GM12878 (cell line): ENCODE results near the gene NOL12. TPM values are rescaled to one million over a fixed set of nuclear protein-coding genes. Genes with fewer than 3 reads are reported as not detected.

Experiments
- ATAC-seq: fragments of 200-7000 bp; cut with Tn5 transposase; 3 replicates; pipeline ENCODE4 v1.9.1; 2020; ENCODE audit warnings: mild to moderate bottlenecking, moderate library complexity
- BruUV-seq: library from RNA; stranded (reverse); fragments of 400-500 nt; replicated peaks from 2 replicates; lab custom pipeline; 2021; lab: Mats Ljungman, UMichigan
- CTCF ChIA-PET: fragments of 300-600 bp; sonication (Branson Sonifier 250); formaldehyde crosslinking; extraction: SDS; loops from one replicate; lab custom pipeline; 2021; ENCODE audit warnings: inconsistent platforms; lab: Yijun Ruan, JAX
- POLR2A ChIA-PET: fragments of 350-600 bp; formaldehyde crosslinking; extraction: SDS; loops from one replicate; lab custom pipeline; 2021; ENCODE audit warnings: inconsistent platforms; lab: Charles Lee
- RAD21 ChIA-PET: fragments of 300-600 bp; sonication (Branson Sonifier 250); formaldehyde crosslinking; loops from one replicate; lab custom pipeline; 2023; ENCODE audit warnings: antibody characterized with exemption; ENCODE audit not compliant: unreplicated experiment; lab: Charles Lee
- SMC1A ChIA-PET: fragments of 300-600 bp; sonication (Branson Sonifier 250); formaldehyde crosslinking; loops from one replicate; lab custom pipeline; 2023; ENCODE audit not compliant: unreplicated experiment, uncharacterized antibody; lab: Charles Lee
- DNase-seq: peaks from one replicate; pipeline ENCODE4 v3.0.0-alpha.2; 2011; ENCODE audit warnings: low read depth, low spot score
- FAIRE-seq: peaks from 3 replicates; lab custom pipeline; 2011; peaks lifted over from hg19 to GRCh38; lab: Jason Lieb, UNC
- H2AFZ ChIP-seq: 2 replicates; pipeline ENCODE4 v1.6.0; 2011; ENCODE audit warnings: low read depth, low read length, control low read depth; ENCODE audit not compliant: control insufficient read depth
- H3K27ac ChIP-seq: 2 replicates; pipeline ENCODE4 v1.5.1; 2011; ENCODE audit warnings: control low read depth; ENCODE audit not compliant: control insufficient read depth, insufficient read depth
- H3K27me3 ChIP-seq, 2 experiments: replicated peaks in 1 of 2; 2 replicates each; pipeline versions ENCODE4 v1.6.0 to v1.6.1; 2011; ENCODE audit warnings: low read length in 1 of 2; ENCODE audit not compliant: control insufficient read depth in 2 of 2, insufficient read depth in 2 of 2
- H3K36me3 ChIP-seq, 2 experiments: 2 replicates each; pipeline ENCODE4 v1.5.1; 2011; ENCODE audit warnings: low read length in 1 of 2; ENCODE audit not compliant: control insufficient read depth in 2 of 2, insufficient read depth in 2 of 2
- H3K4me1 ChIP-seq: 2 replicates; pipeline ENCODE4 v1.6.1; 2011; ENCODE audit warnings: mild to moderate bottlenecking, low read length, moderate library complexity, mixed read lengths; ENCODE audit not compliant: control insufficient read depth, insufficient read depth
- H3K4me2 ChIP-seq: 2 replicates; pipeline ENCODE4 v1.6.0; 2011; ENCODE audit warnings: control low read depth; ENCODE audit not compliant: control insufficient read depth, insufficient read depth
- H3K4me3 ChIP-seq: fragments of 200-600 bp; sonication (generic); 2 replicates; pipeline ENCODE4 v1.5.1; 2016
- H3K79me2 ChIP-seq: 2 replicates; pipeline ENCODE4 v1.6.0; 2011; ENCODE audit warnings: low read length; ENCODE audit not compliant: control insufficient read depth, insufficient read depth
- H3K9ac ChIP-seq: 2 replicates; pipeline ENCODE4 v1.8.0; 2011; ENCODE audit warnings: low read length, control low read depth, mixed read lengths; ENCODE audit not compliant: control insufficient read depth, insufficient read depth
- H3K9me3 ChIP-seq: replicated peaks from 3 replicates; pipeline ENCODE4 v1.5.1; 2011; ENCODE audit warnings: mild to moderate bottlenecking, low read length; ENCODE audit not compliant: control insufficient read depth, insufficient read depth
- H4K20me1 ChIP-seq: 2 replicates; pipeline ENCODE4 v1.6.0; 2011; ENCODE audit not compliant: control insufficient read depth, insufficient read depth
- ASH2L ChIP-seq: fragments of 300-600, 200-600 bp; sonication (generic); IDR thresholded peaks from 2 replicates; pipeline ENCODE4 v1.6.1; 2017; ENCODE audit warnings: low read depth, mild to moderate bottlenecking, borderline replicate concordance
- ATF3 ChIP-seq: IDR thresholded peaks from 2 replicates; pipeline ENCODE4 v1.6.1; 2011; ENCODE audit warnings: low read depth, mild to moderate bottlenecking, low read length, moderate library complexity, borderline replicate concordance; ENCODE audit errors: extremely low read depth
- CREB1 ChIP-seq: IDR thresholded peaks from 2 replicates; pipeline ENCODE4 v1.6.1; 2012; ENCODE audit warnings: low read depth, mild to moderate bottlenecking, inconsistent platforms
- E2F8 ChIP-seq: fragments of 450-650 bp; IDR thresholded peaks from 2 replicates; pipeline ENCODE4 v1.6.1; 2018; ENCODE audit warnings: mild to moderate bottlenecking, low read depth, moderate library complexity; ENCODE audit not compliant: partially characterized antibody
- ELK1 ChIP-seq: IDR thresholded peaks from 2 replicates; pipeline ENCODE4 v1.6.1; 2012; ENCODE audit warnings: low read depth, low read length, improper control_type of control experiment
- EP300 ChIP-seq, 2 experiments: fragments of 150-350 bp in 1 of 2; IDR thresholded peaks; 2 replicates each; pipeline ENCODE4 v1.6.1; 2011 to 2012; ENCODE audit warnings: low read depth in 2 of 2, low read length in 2 of 2, borderline replicate concordance in 1 of 2, improper control_type of control experiment in 1 of 2, inconsistent platforms in 1 of 2; ENCODE audit not compliant: control insufficient read depth in 1 of 2
- HDGF ChIP-seq: fragments of 450-650 bp; IDR thresholded peaks from 2 replicates; pipeline ENCODE4 v1.6.1; 2016; ENCODE audit warnings: antibody characterized with exemption
- IKZF2 ChIP-seq, 2 experiments: fragments of 450-650 bp; IDR thresholded peaks; 2 replicates each; pipeline ENCODE4 v1.6.1; 2017; ENCODE audit warnings: mild to moderate bottlenecking in 2 of 2, moderate library complexity in 2 of 2
- LARP7 ChIP-seq: fragments of 450-650 bp; IDR thresholded peaks from 2 replicates; pipeline ENCODE4 v1.6.1; 2017; ENCODE audit warnings: mild to moderate bottlenecking
- NFYA ChIP-seq: IDR thresholded peaks from 2 replicates; pipeline ENCODE4 v1.6.1; 2011; ENCODE audit warnings: low read depth, mild to moderate bottlenecking, low read length, improper control_type of control experiment, borderline replicate concordance
- RBBP5 ChIP-seq: fragments of 200-600 bp; sonication (generic); conservative IDR thresholded peaks from 2 replicates; pipeline ENCODE4 v1.6.1; 2016
- SIN3A ChIP-seq: IDR thresholded peaks from 2 replicates; pipeline ENCODE4 v1.6.1; 2012; ENCODE audit warnings: low read depth, low read length, improper control_type of control experiment
- SKIL ChIP-seq: fragments of 450-650 bp; IDR thresholded peaks from 2 replicates; pipeline ENCODE4 v1.6.1; 2017; ENCODE audit warnings: mild to moderate bottlenecking, low read depth, inconsistent platforms; ENCODE audit not compliant: poor library complexity, severe bottlenecking
- SMARCA5 ChIP-seq: fragments of 450-650 bp; IDR thresholded peaks from 2 replicates; pipeline ENCODE4 v1.6.1; 2017; ENCODE audit warnings: mild to moderate bottlenecking
- SMC3 ChIP-seq: IDR thresholded peaks from 2 replicates; pipeline ENCODE4 v1.6.1; 2011; ENCODE audit warnings: low read length, improper control_type of control experiment, borderline replicate concordance
- TBL1XR1 ChIP-seq: IDR thresholded peaks from 2 replicates; pipeline ENCODE4 v1.6.1; 2012; ENCODE audit warnings: low read depth, low read length, improper control_type of control experiment
- WGBS: methylation state at CpG from one replicate; pipeline ENCODE4 v1.1.6; 2016; ENCODE audit warnings: low lambda C conversion rate; ENCODE audit not compliant: insufficient replicate concordance, insufficient coverage; ENCODE audit errors: missing lambda C conversion rate; 5-methylcytosine and 5-hydroxymethylcytosine counted together
- in situ Hi-C: fragments of 300-500 bp; cut with MboI; formaldehyde crosslinking; loops from 9 replicates; pipeline ENCODE4 v1.14.3; 2018; ENCODE audit warnings: mixed read lengths
- intact Hi-C: fragments of 100-400 bp; cut with micrococcal nuclease; formaldehyde crosslinking; loops from one replicate; pipeline ENCODE4 v1.14.2; 2022; ENCODE audit not compliant: unreplicated experiment
- polyA plus RNA-seq, 11 experiments: library from polyadenylated mRNA; depleted of rRNA in 4 of 11; unstranded in 6 of 11; stranded (reverse) in 5 of 11; fragments of >200 nt; fragmentation: Nextera tagmentation in 4 of 11; fragmentation: Illumina TruSeq in 1 of 11; extraction: Ambion mirVana in 4 of 11; extraction: Trizol in 1 of 11; gene quantifications; 1 replicate in 1 of 11; 2 replicates in 10 of 11; pipeline versions ENCODE4 v1.2.1 to v1.2.3, GENCODE V29; 2011 to 2016; ENCODE audit warnings: inconsistent platforms in 2 of 11, missing spikeins in 2 of 11, low read depth in 1 of 11
- total RNA-seq, 4 experiments: library from RNA; depleted of rRNA in 3 of 4; stranded (reverse); fragments of >200 nt in 3 of 4; fragmentation: Illumina TruSeq in 1 of 4; extraction: Trizol in 1 of 4; gene quantifications; 2 replicates each; pipeline versions ENCODE4 v1.2.1 to v1.2.3, GENCODE V29; 2013 to 2021

The NOL12 gene
- total and polyA plus RNA-seq, 10 of the 15 experiments (the other 5 are each of a cell fraction or from before 2014, with no cell fraction given): 3.3 to 69.4 (median 41.1) TPM

- Histone ChIP-seq H3K79me2 (no peaks in the 10 kb centered on the region), H3K36me3 (no peaks in the 10 kb centered on the region), H3K4me1 (no peaks in the 10 kb centered on the region), H3K9me3 (no peaks in the 10 kb centered on the region), H3K4me2 (no peak overlapping the region), H3K9ac (no peak overlapping the region), H3K27ac (no peak overlapping the region), H2AFZ (no peak overlapping the region), H3K27me3 (no peaks in the 10 kb centered on the region), H3K4me3 (no peak overlapping the region), H4K20me1 (no peaks in the 10 kb centered on the region)
- intact Hi-C loops (no loop called here), in situ Hi-C loops (no loop called here)
- ChIA-PET CTCF (no interaction called here), RAD21 (no interaction called here), POLR2A (no interaction called here), SMC1A (no interaction called here)
- BruUV-seq: no TSS peak
- ATAC-seq (no peak), DNase-seq (no peak), FAIRE-seq (no peak)
- WGBS: 36% methylated on average over 3 of the region's 3 CpGs
- TF ChIP-seq ASH2L (no peak), LARP7 (no peak), SMC3 (no peak), EP300 (IDR thresholded peaks at IDR 0.05; ENCODE audit: borderline replicate concordance in 1 of 2, control insufficient read depth in 1 of 2, low read depth in 2 of 2, low read length in 2 of 2) (no peak), NFYA (no peak), SIN3A (no peak), ATF3 (no peak), CREB1 (no peak), RBBP5 (no peak), SMARCA5 (no peak), TBL1XR1 (no peak), ELK1 (no peak), HDGF (no peak), SKIL (no peak), IKZF2 (IDR thresholded peaks at IDR 0.05) (no peak), E2F8 (no peak)
Observed at GRCh38 chr22:37710675-37711074, 24.5 kb downstream of the NOL12 start.
